ENCODE results near the gene ABTB2. TPM values are rescaled to one million over a fixed set of nuclear protein-coding genes. Genes with fewer than 3 reads are reported as not detected.

Gene ABTB2
- total and polyA plus RNA-seq, 12 donors, result 2.5 to 19.1 (median 14.2) TPM

GRCh38 chr11:34305780-34306179 is 52.0 kb downstream of the ABTB2 start:
- intact Hi-C loops (cut with DNase I), result no loop called here
- Histone ChIP-seq H3K4me3 (no peak overlapping the region), H3K27me3 (no peaks in the 10 kb centered on the region), H3K4me1 (peaks cover 4 to 41% (median 34%) of the 10 kb centered on the region in 9 donors), H3K9me3 (no peaks in the 10 kb centered on the region), H3K36me3 (no peaks in the 10 kb centered on the region), H3K27ac (no peak overlapping the region)
- no peak for ATAC-seq
- no peak for DNase-seq
- 83 to 86% methylated on average over 1 of the region's 1 CpG for WGBS, 2 donors
- no peak for TF ChIP-seq CTCF (IDR thresholded peaks at IDR 0.05)

GRCh38 chr11:34305193-34305592 is 52.6 kb downstream of the ABTB2 start:
- intact Hi-C loops (cut with DNase I), result no loop called here
- 87 to 89% methylated on average over 7 of the region's 7 CpGs for WGBS, 2 donors
- no peak for TF ChIP-seq CTCF (IDR thresholded peaks at IDR 0.05)
- H3K27ac ChIP-seq, result no peak overlapping the region
- H3K4me3 ChIP-seq, result no peak overlapping the region
- peaks cover 4 to 40% (median 28%) of the 10 kb centered on the region in 9 donors for H3K4me1 ChIP-seq
- no peaks in the 10 kb centered on the region for H3K27me3 ChIP-seq
- no peaks in the 10 kb centered on the region for H3K36me3 ChIP-seq
- no peak for DNase-seq
- no peak for ATAC-seq
- H3K9me3 ChIP-seq, result no peaks in the 10 kb centered on the region

GRCh38 chr11:34303028-34303570 is 54.7 kb downstream of the ABTB2 start:
- WGBS, 2 donors, result 59 to 66% methylated on average over 4 of the region's 4 CpGs

More at GRCh38 chr11:34303028-34303570, 54.7 kb downstream of the ABTB2 start:
- Histone ChIP-seq H3K27me3 (no peaks in the 10 kb centered on the region), H3K9me3 (no peaks in the 10 kb centered on the region), H3K4me3 (no peak overlapping the region), H3K4me1 (peaks cover 4 to 30% (median 13%) of the 10 kb centered on the region in 9 donors), H3K27ac (peak overlapping the region in 1 of 10 donors; percentile 11), H3K36me3 (no peaks in the 10 kb centered on the region)
- no peak for TF ChIP-seq CTCF (IDR thresholded peaks at IDR 0.05)
- no peak for DNase-seq
- intact Hi-C loops (cut with DNase I), result no loop called here
- peak in 1 of 8 donors; percentile 12 for ATAC-seq
